ENCODE data around the gene RAB8B.

DNA sequence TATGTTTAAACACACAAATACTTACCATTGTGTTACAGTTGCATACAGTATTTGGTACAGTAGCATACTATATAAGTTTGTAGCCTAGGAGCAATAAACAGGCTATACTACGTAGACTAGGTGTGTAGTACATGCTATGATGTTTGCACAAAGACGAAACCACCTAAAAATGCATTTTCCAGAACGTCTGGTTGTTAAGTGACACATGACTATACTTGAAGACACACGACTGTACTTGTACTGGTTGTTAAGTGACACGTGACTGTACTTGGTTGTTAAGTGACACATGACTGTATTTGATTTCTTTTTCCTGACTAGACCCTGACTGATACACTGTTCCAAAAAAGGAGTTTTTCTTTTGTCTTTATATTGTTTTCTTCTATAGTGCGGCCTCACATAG lies 34.1 kb downstream of the RAB8B start:
- TF ChIP-seq, protein P1, sequence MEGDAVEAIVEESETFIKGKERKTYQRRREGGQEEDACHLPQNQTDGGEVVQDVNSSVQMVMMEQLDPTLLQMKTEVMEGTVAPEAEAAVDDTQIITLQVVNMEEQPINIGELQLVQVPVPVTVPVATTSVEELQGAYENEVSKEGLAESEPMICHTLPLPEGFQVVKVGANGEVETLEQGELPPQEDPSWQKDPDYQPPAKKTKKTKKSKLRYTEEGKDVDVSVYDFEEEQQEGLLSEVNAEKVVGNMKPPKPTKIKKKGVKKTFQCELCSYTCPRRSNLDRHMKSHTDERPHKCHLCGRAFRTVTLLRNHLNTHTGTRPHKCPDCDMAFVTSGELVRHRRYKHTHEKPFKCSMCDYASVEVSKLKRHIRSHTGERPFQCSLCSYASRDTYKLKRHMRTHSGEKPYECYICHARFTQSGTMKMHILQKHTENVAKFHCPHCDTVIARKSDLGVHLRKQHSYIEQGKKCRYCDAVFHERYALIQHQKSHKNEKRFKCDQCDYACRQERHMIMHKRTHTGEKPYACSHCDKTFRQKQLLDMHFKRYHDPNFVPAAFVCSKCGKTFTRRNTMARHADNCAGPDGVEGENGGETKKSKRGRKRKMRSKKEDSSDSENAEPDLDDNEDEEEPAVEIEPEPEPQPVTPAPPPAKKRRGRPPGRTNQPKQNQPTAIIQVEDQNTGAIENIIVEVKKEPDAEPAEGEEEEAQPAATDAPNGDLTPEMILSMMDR (IDR thresholded peaks at IDR 0.05; ENCODE audit: insufficient read depth, low read length, poor library complexity, severe bottlenecking): no peak
- TF ChIP-seq EZH2phosphoT487 (conservative IDR thresholded peaks at IDR 0.05; ENCODE audit: low read length): no peak
